ENCODE measurements around the gene RCAN1.
A peak's percentile ranks its signal among the peaks of the same experiment; 100 is the strongest.

The RCAN1 gene

GRCh38 chr21:34615487-34615814 lies 538 bp upstream of the RCAN1 start:
- DNase-seq (ENCODE audit: low spot score), result no peak

GRCh38 chr21:34613679-34614627 lies 960 bp downstream of the RCAN1 start:
- TF ChIP-seq CTCF (IDR thresholded peaks at IDR 0.05), result no peak
- peak overlapping the region; percentile 94 for H3K4me3 ChIP-seq
- no peak for DNase-seq (ENCODE audit: low spot score)
- H3K27ac ChIP-seq, result peak overlapping the region in 1 of 2 donors; percentile 89

More at GRCh38 chr21:34615487-34615814, 538 bp upstream of the RCAN1 start:
- no peak for TF ChIP-seq CTCF (IDR thresholded peaks at IDR 0.05)
- peak overlapping the region; percentile 87 to 89 for H3K27ac ChIP-seq
- H3K4me3 ChIP-seq, result peak overlapping the region; percentile 94

- DNase-seq (ENCODE audit: low spot score), result no peak
- no peak overlapping the region for H3K27ac ChIP-seq
- no peak for TF ChIP-seq CTCF (IDR thresholded peaks at IDR 0.05)
- no peak overlapping the region for H3K4me3 ChIP-seq
Observed at GRCh38 chr21:34612557-34612956, 2.4 kb downstream of the RCAN1 start.

- H3K27ac ChIP-seq, result no peak overlapping the region
- DNase-seq (ENCODE audit: low spot score), result no peak
- no peak for TF ChIP-seq CTCF (IDR thresholded peaks at IDR 0.05)
- H3K4me3 ChIP-seq, result no peak overlapping the region
Observed at GRCh38 chr21:34612056-34612455, 2.9 kb downstream of the RCAN1 start.

- DNase-seq (ENCODE audit: low spot score), result no peak
- TF ChIP-seq CTCF (IDR thresholded peaks at IDR 0.05), result no peak
- Histone ChIP-seq H3K4me3 (no peak overlapping the region), H3K27ac (no peak overlapping the region)
Observed at GRCh38 chr21:34611528-34611927, 3.4 kb downstream of the RCAN1 start.

- no peak for TF ChIP-seq CTCF (IDR thresholded peaks at IDR 0.05)
- Histone ChIP-seq H3K27ac (no peak overlapping the region), H3K4me3 (no peak overlapping the region)
- no peak for DNase-seq (ENCODE audit: low spot score)
Observed at GRCh38 chr21:34609933-34610549, 4.9 kb downstream of the RCAN1 start.

Data from coronary artery (tissue), 2 donors.